Measurements from ENCODE around the gene TRIP11.

DNA sequence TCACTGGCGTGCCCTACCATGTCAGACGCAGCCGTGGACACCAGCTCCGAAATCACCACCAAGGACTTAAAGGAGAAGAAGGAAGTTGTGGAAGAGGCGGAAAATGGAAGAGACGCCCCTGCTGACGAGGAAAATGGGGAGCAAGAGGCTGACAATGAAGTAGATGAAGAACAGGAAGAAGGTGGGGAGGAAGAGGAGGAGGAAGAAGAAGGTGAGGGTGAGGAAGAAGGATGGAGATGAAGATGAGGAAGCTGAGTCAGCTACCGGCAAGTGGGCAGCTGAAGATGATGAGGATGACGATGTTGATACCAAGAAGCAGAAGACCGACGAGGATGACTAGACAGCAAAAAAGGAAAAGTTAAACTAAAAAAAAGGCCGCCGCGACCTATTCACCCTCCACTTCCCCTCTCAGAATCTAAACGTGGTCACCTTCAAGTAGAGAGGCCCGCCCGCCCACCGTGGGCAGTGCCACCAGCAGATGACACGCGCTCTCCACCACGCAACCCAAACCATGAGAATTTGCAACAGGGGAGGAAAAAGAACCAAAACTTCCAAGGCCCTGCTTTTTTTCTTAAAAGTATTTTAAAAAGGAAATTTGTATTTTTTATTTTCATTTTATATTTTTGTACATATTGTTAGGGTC is 13.2 kb downstream of the TRIP11 start:
- TF ChIP-seq, protein P1, sequence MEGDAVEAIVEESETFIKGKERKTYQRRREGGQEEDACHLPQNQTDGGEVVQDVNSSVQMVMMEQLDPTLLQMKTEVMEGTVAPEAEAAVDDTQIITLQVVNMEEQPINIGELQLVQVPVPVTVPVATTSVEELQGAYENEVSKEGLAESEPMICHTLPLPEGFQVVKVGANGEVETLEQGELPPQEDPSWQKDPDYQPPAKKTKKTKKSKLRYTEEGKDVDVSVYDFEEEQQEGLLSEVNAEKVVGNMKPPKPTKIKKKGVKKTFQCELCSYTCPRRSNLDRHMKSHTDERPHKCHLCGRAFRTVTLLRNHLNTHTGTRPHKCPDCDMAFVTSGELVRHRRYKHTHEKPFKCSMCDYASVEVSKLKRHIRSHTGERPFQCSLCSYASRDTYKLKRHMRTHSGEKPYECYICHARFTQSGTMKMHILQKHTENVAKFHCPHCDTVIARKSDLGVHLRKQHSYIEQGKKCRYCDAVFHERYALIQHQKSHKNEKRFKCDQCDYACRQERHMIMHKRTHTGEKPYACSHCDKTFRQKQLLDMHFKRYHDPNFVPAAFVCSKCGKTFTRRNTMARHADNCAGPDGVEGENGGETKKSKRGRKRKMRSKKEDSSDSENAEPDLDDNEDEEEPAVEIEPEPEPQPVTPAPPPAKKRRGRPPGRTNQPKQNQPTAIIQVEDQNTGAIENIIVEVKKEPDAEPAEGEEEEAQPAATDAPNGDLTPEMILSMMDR (IDR thresholded peaks at IDR 0.05; ENCODE audit: low read depth, low read length) = no peak
- TF ChIP-seq POLR2A (IDR thresholded peaks at IDR 0.05; ENCODE audit: extremely low read depth, insufficient read length) (no peak), MYC (IDR thresholded peaks at IDR 0.05; ENCODE audit: low read depth, low read length) (no peak)
